Naive thymus-derived CD8-positive, alpha-beta T cell (primary cell): Measurements from ENCODE around the gene HNRNPDL. TPM values are rescaled to one million over a fixed set of nuclear protein-coding genes. Genes with fewer than 3 reads are reported as not detected.
"Not testable (repeated sequence)": the region's sequence is repeated elsewhere in the genome, so short reads cannot be mapped to it uniquely, and the experiment has no call there.

ENCODE experiments used
- ATAC-seq, 2 donors: fragments of 150-1000 bp; cut with Tn5 transposase in 1 of 2; sonication (Bioruptor Pico), chemical (Tn5 transposase) in 1 of 2; 1 replicate in 1 of 2; 2 replicates in 1 of 2; pipeline ENCODE4 v1.10.0; 2021; ENCODE audit warnings: mild to moderate bottlenecking in 2 of 2, moderate library complexity in 2 of 2
- POLR2A ChIA-PET: fragments of 350-600 bp; sonication (Branson Sonifier 250); formaldehyde crosslinking; loops from one replicate; lab custom pipeline; 2021; ENCODE audit warnings: antibody characterized with exemption; lab: Charles Lee
- DNase-seq, 10 donors: peaks; one replicate each; pipeline versions ENCODE4 v3.0.0 to v3.0.0-alpha.2; 2020 to 2022
- H3K27ac Mint-ChIP-seq, 10 donors: one replicate each; pipeline ENCODE4 v1.8.0; 2020 to 2022; ENCODE audit warnings: mild to moderate bottlenecking in 10 of 10, mixed read lengths in 10 of 10, moderate library complexity in 4 of 10, inconsistent platforms in 1 of 10
- H3K27me3 Mint-ChIP-seq, 5 donors: one replicate each; pipeline ENCODE4 v1.8.0; 2021 to 2022; ENCODE audit warnings: mixed read lengths in 5 of 5
- H3K36me3 Mint-ChIP-seq, 3 donors: one replicate each; pipeline ENCODE4 v1.8.0; 2020 to 2022; ENCODE audit warnings: mixed read lengths in 3 of 3, mild to moderate bottlenecking in 2 of 3, inconsistent platforms in 1 of 3
- H3K4me1 Mint-ChIP-seq, 4 donors: one replicate each; pipeline ENCODE4 v1.8.0; 2021 to 2022; ENCODE audit warnings: mixed read lengths in 4 of 4
- H3K4me3 Mint-ChIP-seq, 10 donors: one replicate each; pipeline ENCODE4 v1.8.0; 2020 to 2022; ENCODE audit warnings: mild to moderate bottlenecking in 10 of 10, mixed read lengths in 10 of 10, moderate library complexity in 6 of 10, inconsistent platforms in 1 of 10
- H3K9me3 Mint-ChIP-seq, 9 donors: one replicate each; pipeline ENCODE4 v1.8.0; 2020 to 2022; ENCODE audit warnings: mixed read lengths in 9 of 9, mild to moderate bottlenecking in 3 of 9, inconsistent platforms in 1 of 9, moderate library complexity in 1 of 9
- polyA plus RNA-seq, 3 donors: library from polyadenylated mRNA; unstranded; fragments of 300-500 nt; fragmentation: Illumina TruSeq; gene quantifications; one replicate each; pipeline ENCODE4 v1.2.3, GENCODE V29; 2021
- total RNA-seq, 8 experiments: library from RNA in 2 of 8; stranded (reverse) in 2 of 8; gene quantifications; one replicate each; pipeline ENCODE4 v1.2.3 and lab custom pipeline; 2021 to 2026

Gene HNRNPDL
- total and polyA plus RNA-seq, 5 experiments from 2014 or later: 240 to 486 (median 302) TPM

DNA sequence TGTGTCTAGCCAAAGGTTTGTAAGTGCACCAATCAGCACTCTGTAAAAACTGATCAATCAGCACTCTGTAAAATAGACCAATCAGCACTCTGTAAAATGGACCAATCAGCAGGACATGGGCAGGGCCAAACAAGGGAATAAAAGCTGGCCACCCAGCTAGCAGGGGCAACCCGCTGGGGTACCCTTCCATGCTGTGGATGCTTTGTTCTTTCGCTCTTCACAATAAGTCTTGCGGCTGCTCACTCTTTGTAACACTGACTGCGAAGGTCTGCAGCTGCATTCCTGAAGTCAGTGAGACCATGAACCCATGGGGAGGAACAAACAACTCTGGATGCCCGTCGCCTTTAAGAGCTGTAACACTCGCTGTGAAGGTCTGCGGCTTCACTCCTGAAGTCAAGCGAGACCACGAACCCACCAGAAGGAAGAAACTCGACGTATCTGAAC is 14.3 kb downstream of the HNRNPDL start:
- Mint-ChIP-seq H3K27ac (no peak overlapping the region), H3K4me1 (peaks cover 7 to 20% (median 19%) of the 10 kb centered on the region in 4 donors), H3K9me3 (peaks cover 0 to 4% (median 0%) of the 10 kb centered on the region in 9 donors), H3K4me3 (peak overlapping the region in 9 of 10 donors; percentile 15 to 73 (median 53)), H3K27me3 (peaks cover 0 to 16% (median 11%) of the 10 kb centered on the region in 5 donors), H3K36me3 (peaks cover 0 to 10% (median 0%) of the 10 kb centered on the region in 3 donors)
- peak; percentile 38 to 39 for ATAC-seq
- peak in 1 of 10 donors; percentile 2 for DNase-seq
- POLR2A ChIA-PET: interaction anchor here (2.9 kb wide), 1 partner anchor 13 kb away, joined by 10 read pairs; the partner anchor contains the start of gene HNRNPDL

- not testable (repeated sequence) for H3K36me3 Mint-ChIP-seq, H3K9me3 Mint-ChIP-seq, DNase-seq, H3K4me3 Mint-ChIP-seq, H3K27ac Mint-ChIP-seq, ATAC-seq
- POLR2A ChIA-PET: interaction anchor here (2.9 kb wide), 1 partner anchor 14 kb away, joined by 10 read pairs; the partner anchor contains the start of gene HNRNPDL
- H3K27me3 Mint-ChIP-seq: peaks cover 0 to 16% (median 11%) of the 10 kb centered on the region in 5 donors
- peaks cover 3 to 14% (median 13%) of the 10 kb centered on the region in 4 donors for H3K4me1 Mint-ChIP-seq
Observed at GRCh38 chr4:82415061-82415460, 15.2 kb downstream of the HNRNPDL start.

GRCh38 chr4:82403725-82404124 is 26.5 kb downstream of the HNRNPDL start:
- Mint-ChIP-seq H3K4me3 (no peak overlapping the region), H3K4me1 (peaks cover 0 to 3% (median under 1%) of the 10 kb centered on the region in 4 donors), H3K27me3 (peaks cover 0 to 3% (median 0%) of the 10 kb centered on the region in 5 donors), H3K9me3 (no peaks in the 10 kb centered on the region), H3K27ac (no peak overlapping the region), H3K36me3 (no peaks in the 10 kb centered on the region)
- no peak for DNase-seq
- no peak for ATAC-seq
- POLR2A ChIA-PET: no interaction called here

DNA sequence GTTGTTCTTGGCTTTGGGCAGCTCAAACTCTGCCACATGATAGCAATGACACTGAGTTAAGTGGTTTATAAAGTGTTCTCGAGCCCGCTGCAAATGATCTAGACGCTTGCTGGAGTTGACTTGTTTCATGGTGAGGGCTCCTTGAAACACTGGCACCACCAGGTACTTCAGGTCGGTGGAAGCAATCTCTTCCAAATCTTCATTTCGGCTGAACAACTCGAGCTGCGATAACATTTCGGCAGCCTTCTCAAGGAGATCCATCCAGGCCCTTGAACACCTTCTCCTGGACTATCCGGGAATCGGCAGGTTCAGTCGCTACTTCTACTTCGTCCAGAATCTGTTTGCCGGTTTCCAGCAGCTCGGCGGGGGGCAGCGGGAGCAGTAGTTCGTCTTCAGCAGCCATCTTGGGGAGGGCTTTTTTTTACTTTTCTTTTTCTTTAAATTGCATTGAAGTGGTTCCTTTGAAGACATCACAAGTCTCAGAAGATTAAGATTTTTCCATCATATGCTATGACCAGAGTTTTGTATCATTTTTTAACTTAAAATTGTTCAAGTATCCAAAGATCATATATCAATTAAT is 28.0 kb downstream of the HNRNPDL start:
- Mint-ChIP-seq H3K4me3 (no peak overlapping the region), H3K9me3 (no peaks in the 10 kb centered on the region), H3K4me1 (peaks cover 0 to 5% (median 2%) of the 10 kb centered on the region in 4 donors), H3K36me3 (no peaks in the 10 kb centered on the region), H3K27me3 (peaks cover 0 to 3% (median 3%) of the 10 kb centered on the region in 5 donors), H3K27ac (no peak overlapping the region)
- no peak for DNase-seq
- POLR2A ChIA-PET: no interaction called here
- no peak for ATAC-seq

- no peak for DNase-seq
- Mint-ChIP-seq H3K4me3 (no peak overlapping the region), H3K36me3 (no peaks in the 10 kb centered on the region), H3K27me3 (peaks cover 0 to 3% (median 3%) of the 10 kb centered on the region in 5 donors), H3K9me3 (no peaks in the 10 kb centered on the region), H3K4me1 (peaks cover 0 to 5% (median 2%) of the 10 kb centered on the region in 4 donors), H3K27ac (no peak overlapping the region)
- ATAC-seq: no peak
- POLR2A ChIA-PET: no interaction called here
Observed at GRCh38 chr4:82401600-82401999, 28.7 kb downstream of the HNRNPDL start.

GRCh38 chr4:82398263-82398662 is 32.0 kb downstream of the HNRNPDL start:
- no peak for DNase-seq
- no peak overlapping the region for H3K27ac Mint-ChIP-seq
- H3K27me3 Mint-ChIP-seq: peaks cover 0 to 3% (median 1%) of the 10 kb centered on the region in 5 donors
- no peaks in the 10 kb centered on the region for H3K36me3 Mint-ChIP-seq
- H3K4me3 Mint-ChIP-seq: no peak overlapping the region
- H3K4me1 Mint-ChIP-seq: peaks cover 0 to 3% (median 0%) of the 10 kb centered on the region in 4 donors
- H3K9me3 Mint-ChIP-seq: no peaks in the 10 kb centered on the region
- POLR2A ChIA-PET: interaction anchor here (0.7 to 0.9 kb wide), 3 partner anchors 31 to 1078 kb away, joined by 3 to 4 read pairs (median 3); no protein-coding TSS in a partner anchor
- ATAC-seq: no peak

DNA sequence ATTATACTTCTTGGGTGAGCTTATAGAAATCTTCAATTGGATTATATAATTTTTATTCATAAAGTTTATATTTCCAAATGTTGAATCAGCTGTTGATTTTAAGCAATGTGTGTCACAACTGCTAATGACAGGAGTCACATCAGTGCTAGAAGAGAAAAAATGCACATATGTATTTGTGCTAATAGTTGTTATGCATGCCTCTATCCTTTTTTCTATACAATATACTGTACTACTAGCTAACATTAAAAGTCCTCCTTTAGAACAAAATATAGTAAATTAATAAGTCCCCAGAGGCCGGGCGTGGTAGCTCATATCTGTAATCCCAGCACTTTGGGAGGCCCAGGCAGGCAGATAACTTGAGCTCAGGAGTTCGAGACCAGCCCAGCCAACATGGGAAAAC is 32.7 kb downstream of the HNRNPDL start:
- DNase-seq (no peak), ATAC-seq (no peak)
- no peak overlapping the region for H3K27ac Mint-ChIP-seq
- POLR2A ChIA-PET: interaction anchor here (0.9 kb wide), 1 partner anchor 31 kb away, joined by 3 read pairs; no protein-coding TSS in a partner anchor
- no peaks in the 10 kb centered on the region for H3K9me3 Mint-ChIP-seq
- H3K36me3 Mint-ChIP-seq: no peaks in the 10 kb centered on the region
- H3K4me1 Mint-ChIP-seq: peaks cover 0 to 3% (median 0%) of the 10 kb centered on the region in 4 donors
- peaks cover 0 to 3% (median 2%) of the 10 kb centered on the region in 5 donors for H3K27me3 Mint-ChIP-seq
- H3K4me3 Mint-ChIP-seq: no peak overlapping the region

GRCh38 chr4:82394896-82395295 is 35.4 kb downstream of the HNRNPDL start:
- DNase-seq: no peak
- ATAC-seq: no peak
- POLR2A ChIA-PET: interaction anchor here (1.4 kb wide), 1 partner anchor 34 kb away, joined by 3 read pairs; no protein-coding TSS in a partner anchor
- H3K4me3 Mint-ChIP-seq: no peak overlapping the region
- peak overlapping the region in 1 of 10 donors; percentile 42 for H3K27ac Mint-ChIP-seq
- no peaks in the 10 kb centered on the region for H3K9me3 Mint-ChIP-seq
- H3K27me3 Mint-ChIP-seq: peaks cover 0 to 3% (median 2%) of the 10 kb centered on the region in 5 donors
- peaks cover 0 to 3% (median 0%) of the 10 kb centered on the region in 4 donors for H3K4me1 Mint-ChIP-seq
- no peaks in the 10 kb centered on the region for H3K36me3 Mint-ChIP-seq

DNA sequence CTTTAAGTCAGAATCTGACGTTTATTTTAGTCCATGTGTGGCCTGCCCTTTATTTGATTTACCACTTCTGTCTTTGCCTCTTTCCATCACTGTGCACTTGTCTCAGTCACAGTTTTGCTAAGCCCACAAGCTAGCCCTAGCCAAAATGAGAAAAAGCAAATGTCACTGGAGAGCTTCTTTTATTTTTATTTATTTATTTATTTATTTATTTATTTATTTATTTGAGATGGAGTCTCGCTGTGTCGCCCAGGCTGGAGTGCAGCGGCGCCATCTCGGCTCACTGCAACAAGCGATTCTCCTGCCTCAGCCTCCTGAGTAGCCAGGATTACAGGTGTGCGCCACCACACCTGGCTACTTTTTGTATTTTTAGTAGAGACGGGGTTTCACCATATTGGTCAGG is 40.2 kb downstream of the HNRNPDL start:
- H3K4me1 Mint-ChIP-seq, H3K9me3 Mint-ChIP-seq, H3K4me3 Mint-ChIP-seq, ATAC-seq, H3K27me3 Mint-ChIP-seq, DNase-seq, H3K36me3 Mint-ChIP-seq: not testable (repeated sequence)
- peak overlapping the region in 1 of 10 donors; percentile 20 for H3K27ac Mint-ChIP-seq
- POLR2A ChIA-PET: interaction anchor here (0.7 kb wide), 1 partner anchor 18 kb away, joined by 4 read pairs; no protein-coding TSS in a partner anchor

DNA sequence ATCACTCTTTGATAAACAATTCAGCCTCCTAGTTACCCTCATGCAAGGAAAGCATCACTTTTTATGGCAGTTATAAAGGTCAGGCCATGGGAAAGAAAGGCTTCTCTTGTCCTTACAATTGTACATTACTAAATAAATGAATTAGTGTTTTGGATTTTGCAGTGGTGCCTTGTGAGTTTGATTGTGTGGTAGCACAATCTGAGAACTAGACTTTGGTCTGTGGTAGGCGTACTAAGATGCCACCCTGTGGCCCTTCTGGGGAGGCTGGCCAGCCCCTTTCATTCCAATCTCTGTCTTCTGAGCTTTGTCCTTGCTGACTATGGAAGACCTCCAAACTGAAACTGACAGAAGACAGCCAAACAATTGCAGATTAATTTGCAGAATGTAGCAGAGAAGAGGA is 41.9 kb downstream of the HNRNPDL start:
- no peak for DNase-seq
- Mint-ChIP-seq H3K36me3 (peaks cover 0 to 4% (median 0%) of the 10 kb centered on the region in 3 donors), H3K27ac (no peak overlapping the region), H3K9me3 (peaks cover 0 to 4% (median 0%) of the 10 kb centered on the region in 9 donors), H3K4me1 (peaks cover 0 to 3% (median 0%) of the 10 kb centered on the region in 4 donors), H3K4me3 (no peak overlapping the region), H3K27me3 (peaks cover 0 to 8% (median 0%) of the 10 kb centered on the region in 5 donors)
- POLR2A ChIA-PET: no interaction called here
- peak in 1 of 2 donors; percentile 57 for ATAC-seq

DNA sequence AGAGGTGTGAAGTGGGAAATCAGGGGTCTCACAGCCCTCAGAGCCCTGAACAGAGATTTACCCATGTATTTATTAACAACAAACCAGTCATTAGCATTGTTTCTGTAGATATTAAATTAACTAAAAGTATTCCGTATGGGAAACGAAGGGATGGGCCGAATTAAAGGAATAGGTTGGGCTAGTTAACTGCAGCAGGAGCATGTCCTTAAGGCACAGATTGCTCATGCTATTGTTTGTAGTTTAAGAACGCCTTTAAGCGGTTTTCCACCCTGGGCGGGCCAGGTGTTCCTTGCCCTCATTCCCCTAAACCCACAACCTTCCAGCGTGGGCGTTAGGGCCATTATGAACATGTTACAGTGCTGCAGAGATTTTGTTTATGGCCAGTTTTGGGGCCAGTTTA is 44.0 kb downstream of the HNRNPDL start:
- H3K27me3 Mint-ChIP-seq, H3K4me1 Mint-ChIP-seq, DNase-seq, POLR2A ChIA-PET, H3K36me3 Mint-ChIP-seq, H3K27ac Mint-ChIP-seq, ATAC-seq, H3K4me3 Mint-ChIP-seq, H3K9me3 Mint-ChIP-seq: not testable (repeated sequence)

DNA sequence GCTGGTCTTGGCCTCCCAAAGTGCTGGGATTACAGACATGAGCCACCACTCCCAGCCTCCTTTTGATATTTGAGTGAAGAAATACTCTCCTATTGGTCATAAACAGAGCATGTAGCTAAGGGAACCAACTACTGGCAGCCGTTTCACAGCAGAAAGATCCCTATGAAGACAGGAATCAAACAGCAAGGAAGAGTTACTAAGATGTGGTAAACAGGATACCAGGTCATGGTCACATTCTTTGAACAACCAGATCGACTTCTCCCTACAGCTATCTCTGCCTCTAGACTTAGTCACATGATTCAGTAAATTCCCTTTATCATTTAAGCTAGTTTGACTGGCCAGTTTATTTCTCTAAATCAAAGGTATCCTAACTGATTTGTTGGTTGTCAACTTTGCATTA is 47.5 kb downstream of the HNRNPDL start:
- peaks cover under 1 to 15% (median 6%) of the 10 kb centered on the region in 4 donors for H3K4me1 Mint-ChIP-seq
- DNase-seq: no peak
- POLR2A ChIA-PET: interaction anchor here (0.6 to 2.8 kb wide), 5 partner anchors 8 to 49 kb away, joined by 3 to 16 read pairs (median 5); partner anchors contain the start of genes HNRNPD and HNRNPDL
- H3K36me3 Mint-ChIP-seq: peaks cover 0 to 4% (median 0%) of the 10 kb centered on the region in 3 donors
- H3K27ac Mint-ChIP-seq: peak overlapping the region in 2 of 10 donors; percentile 52 to 55
- H3K27me3 Mint-ChIP-seq: peaks cover 0 to 6% (median 0%) of the 10 kb centered on the region in 5 donors
- ATAC-seq: peak in 1 of 2 donors; percentile 59
- H3K9me3 Mint-ChIP-seq: peaks cover 0 to 4% (median 0%) of the 10 kb centered on the region in 9 donors
- peak overlapping the region in 1 of 10 donors; percentile 29 for H3K4me3 Mint-ChIP-seq
